NT2/D1 (cell line): ENCODE results near the gene AOPEP.

Experiments
- SUZ12 ChIP-seq: IDR thresholded peaks from 2 replicates; pipeline ENCODE4 v1.6.1; 2011; ENCODE audit not compliant: insufficient read length, insufficient read depth; ENCODE audit errors: extremely low read depth
- YY1 ChIP-seq: IDR thresholded peaks from 2 replicates; pipeline ENCODE4 v1.6.1; 2011; ENCODE audit not compliant: insufficient read length, insufficient read depth
- ZNF274 ChIP-seq: IDR thresholded peaks from 2 replicates; pipeline ENCODE4 v1.6.1; 2011; ENCODE audit warnings: mild to moderate bottlenecking, low read depth, low read length

- TF ChIP-seq ZNF274 (no peak), YY1 (no peak), SUZ12 (no peak)
These were observed 142.0 kb downstream of the AOPEP start for GRCh38 chr9:94868464-94868863.
